Lower leg skin (tissue), 4 donors: ENCODE results near the gene TRIM28. TPM values are rescaled to one million over a fixed set of nuclear protein-coding genes. Genes with fewer than 3 reads are reported as not detected.
"Not testable (repeated sequence)": the region's sequence is repeated elsewhere in the genome, so short reads cannot be mapped to it uniquely, and the experiment has no call there.

ENCODE experiments used
- DNase-seq, 2 donors: peaks; one replicate each; pipeline ENCODE4 v3.0.0-alpha.2; 2019; ENCODE audit warnings: low spot score in 2 of 2
- H3K4me3 ChIP-seq: fragments of 200-600 bp; sonication (generic); 2 replicates; pipeline ENCODE4 v1.5.1; 2017; ENCODE audit warnings: mild to moderate bottlenecking, low read depth; ENCODE audit not compliant: poor library complexity, severe bottlenecking
- POLR2A ChIP-seq, 2 donors: fragments of 450-650 bp; IDR thresholded peaks; one replicate each; pipeline ENCODE4 v1.6.1; 2016 to 2017; ENCODE audit warnings: antibody characterized with exemption in 2 of 2, mild to moderate bottlenecking in 1 of 2, moderate library complexity in 1 of 2
- WGBS, 2 donors: methylation state at CpG; one replicate each; pipeline ENCODE4 v1.1.5; 2018; 5-methylcytosine and 5-hydroxymethylcytosine counted together
- intact Hi-C: fragments of 100-400 bp; cut with DNase I; formaldehyde crosslinking; loops from one replicate; pipeline ENCODE4 v1.15.0; 2023; ENCODE audit warnings: low total_unique reads
- total RNA-seq, 4 donors: library from RNA; depleted of rRNA; stranded (reverse); fragments of >200 nt; gene quantifications; one replicate each; pipeline ENCODE4 v1.1.0, GENCODE V29; 2016
- TF ChIP-seq, protein P1 (sequence below), 3 donors: fragments of 450-650 bp; IDR thresholded peaks; one replicate each; pipeline ENCODE4 v1.5.1; 2016; ENCODE audit warnings: antibody characterized with exemption in 3 of 3, mild to moderate bottlenecking in 3 of 3, moderate library complexity in 2 of 3

The TRIM28 gene
- total RNA-seq, result 100 to 1,000 TPM; 225 to 412 (median 265) TPM

DNA sequence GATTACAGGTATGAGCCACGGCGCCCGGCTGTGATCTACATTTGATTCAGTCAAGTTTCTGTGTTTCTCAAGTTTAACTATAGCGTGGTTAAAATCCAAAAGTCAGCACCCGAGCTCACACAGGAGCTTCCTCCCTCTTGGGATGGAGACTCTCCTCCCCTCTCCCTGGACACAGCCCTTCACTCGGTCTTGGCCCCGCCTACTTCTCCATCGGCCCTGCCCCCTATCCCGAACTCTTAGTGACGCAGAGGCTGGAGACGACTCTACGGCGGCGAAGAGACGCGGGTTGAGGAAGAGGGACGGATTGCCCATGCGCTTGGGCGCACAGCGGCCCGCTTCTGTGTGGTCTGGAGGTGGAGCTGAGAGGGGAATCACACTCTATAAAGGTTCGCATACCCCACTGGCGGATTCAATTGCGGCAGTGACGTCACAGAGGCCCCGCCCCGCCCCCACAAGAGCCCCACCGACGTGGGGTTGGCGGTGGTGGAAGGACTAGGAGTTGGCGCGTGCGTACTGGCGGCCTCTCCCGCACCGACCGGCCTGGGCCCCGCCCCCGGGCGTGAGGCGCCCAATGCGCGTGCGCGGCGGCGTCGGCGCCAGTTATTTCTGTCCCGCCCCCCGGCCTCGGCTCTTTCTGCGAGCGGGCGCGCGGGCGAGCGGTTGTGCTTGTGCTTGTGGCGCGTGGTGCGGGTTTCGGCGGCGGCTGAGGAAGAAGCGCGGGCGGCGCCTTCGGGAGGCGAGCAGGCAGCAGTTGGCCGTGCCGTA lies at the start of gene TRIM28:
TRIM28 (plus strand) TSS at position 239 of the 765 bp plus-strand sequence. CDS start 694 bp downstream, outside the sequence.
- peak within 1 kb of the TSS; percentile 75 for H3K4me3 ChIP-seq
- intact Hi-C loops, result no loop called here
- TF ChIP-seq, protein P1, sequence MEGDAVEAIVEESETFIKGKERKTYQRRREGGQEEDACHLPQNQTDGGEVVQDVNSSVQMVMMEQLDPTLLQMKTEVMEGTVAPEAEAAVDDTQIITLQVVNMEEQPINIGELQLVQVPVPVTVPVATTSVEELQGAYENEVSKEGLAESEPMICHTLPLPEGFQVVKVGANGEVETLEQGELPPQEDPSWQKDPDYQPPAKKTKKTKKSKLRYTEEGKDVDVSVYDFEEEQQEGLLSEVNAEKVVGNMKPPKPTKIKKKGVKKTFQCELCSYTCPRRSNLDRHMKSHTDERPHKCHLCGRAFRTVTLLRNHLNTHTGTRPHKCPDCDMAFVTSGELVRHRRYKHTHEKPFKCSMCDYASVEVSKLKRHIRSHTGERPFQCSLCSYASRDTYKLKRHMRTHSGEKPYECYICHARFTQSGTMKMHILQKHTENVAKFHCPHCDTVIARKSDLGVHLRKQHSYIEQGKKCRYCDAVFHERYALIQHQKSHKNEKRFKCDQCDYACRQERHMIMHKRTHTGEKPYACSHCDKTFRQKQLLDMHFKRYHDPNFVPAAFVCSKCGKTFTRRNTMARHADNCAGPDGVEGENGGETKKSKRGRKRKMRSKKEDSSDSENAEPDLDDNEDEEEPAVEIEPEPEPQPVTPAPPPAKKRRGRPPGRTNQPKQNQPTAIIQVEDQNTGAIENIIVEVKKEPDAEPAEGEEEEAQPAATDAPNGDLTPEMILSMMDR (IDR thresholded peaks at IDR 0.05), result no peak
- TF ChIP-seq POLR2A (IDR thresholded peaks at IDR 0.05), result peak in 1 of 2 donors; percentile 99
- DNase-seq, result peak; percentile 98 to 100
- WGBS, 2 donors, result 0 to 1% methylated on average over 39 to 56 of the region's 73 CpGs

DNA sequence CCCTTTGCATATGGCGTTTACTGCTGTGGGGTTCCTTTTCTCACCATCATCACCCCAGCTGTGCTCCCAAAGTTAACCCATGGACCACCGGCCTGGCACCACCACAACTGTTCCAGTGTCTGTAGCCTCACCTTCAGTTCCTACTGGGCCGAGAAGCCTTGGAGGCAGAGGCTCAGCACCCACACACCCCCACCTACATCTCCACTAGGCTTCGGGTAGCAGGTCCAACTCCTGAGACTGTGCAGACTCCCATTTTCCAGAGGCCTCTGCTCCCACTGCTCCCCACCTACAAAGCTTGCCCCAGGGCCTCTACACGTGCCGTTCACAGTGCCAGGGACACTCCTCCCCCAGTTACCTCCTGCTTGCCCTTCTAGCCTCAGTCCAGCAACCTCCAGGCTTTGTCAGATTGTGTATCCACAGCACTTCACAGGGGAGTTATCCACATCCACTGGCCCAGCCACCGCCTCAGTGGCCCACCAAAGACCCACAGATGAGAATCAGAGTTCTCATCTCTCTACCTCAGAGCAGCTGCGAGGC lies 46.2 kb upstream of the TRIM28 start:
- no peak for DNase-seq
- WGBS, 2 donors, result 72 to 74% methylated on average over 8 of the region's 8 CpGs
- TF ChIP-seq POLR2A (IDR thresholded peaks at IDR 0.05), result no peak
- intact Hi-C loops, result no loop called here
- H3K4me3 ChIP-seq, result no peak overlapping the region

DNA sequence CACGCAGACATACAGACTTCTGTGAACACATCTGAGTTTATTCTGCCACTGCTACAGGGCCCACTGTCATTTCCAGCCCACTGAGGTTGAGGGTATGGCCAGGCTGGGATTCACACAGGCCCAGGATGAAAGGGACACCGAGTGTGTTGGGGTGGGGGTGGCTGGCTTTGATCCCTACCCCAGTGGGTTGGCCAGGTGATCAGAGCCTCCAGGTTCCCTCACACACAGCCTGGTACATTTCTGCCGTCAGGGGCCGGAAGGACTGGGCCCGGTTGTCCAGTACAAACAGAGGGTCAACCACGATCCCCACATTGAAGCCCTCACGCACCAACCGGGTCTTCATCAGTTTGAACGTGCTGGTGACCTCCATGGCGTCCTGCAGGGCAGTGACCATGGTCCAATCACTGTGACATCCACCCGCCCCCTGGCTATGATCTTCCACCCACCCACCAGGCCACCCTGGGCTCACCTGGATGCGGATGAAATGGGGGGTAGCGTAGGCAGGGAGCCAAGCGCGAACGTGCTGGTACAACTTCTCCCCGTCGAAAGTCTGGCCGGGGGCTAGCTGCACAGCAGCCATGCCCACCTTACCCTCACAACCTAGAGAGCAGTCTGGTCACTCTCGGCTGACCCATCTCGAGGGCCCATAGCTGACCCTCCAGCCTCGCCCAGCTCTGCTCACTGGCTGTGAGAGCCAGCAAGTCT lies 45.4 kb upstream of the TRIM28 start:
- H3K4me3 ChIP-seq, result no peak overlapping the region
- WGBS, 2 donors, result 64 to 68% methylated on average over 21 to 22 of the region's 22 CpGs
- intact Hi-C loops, result no loop called here
- DNase-seq, result no peak
- no peak for TF ChIP-seq POLR2A (IDR thresholded peaks at IDR 0.05)
- TF ChIP-seq, protein P1 (IDR thresholded peaks at IDR 0.05), result no peak

DNA sequence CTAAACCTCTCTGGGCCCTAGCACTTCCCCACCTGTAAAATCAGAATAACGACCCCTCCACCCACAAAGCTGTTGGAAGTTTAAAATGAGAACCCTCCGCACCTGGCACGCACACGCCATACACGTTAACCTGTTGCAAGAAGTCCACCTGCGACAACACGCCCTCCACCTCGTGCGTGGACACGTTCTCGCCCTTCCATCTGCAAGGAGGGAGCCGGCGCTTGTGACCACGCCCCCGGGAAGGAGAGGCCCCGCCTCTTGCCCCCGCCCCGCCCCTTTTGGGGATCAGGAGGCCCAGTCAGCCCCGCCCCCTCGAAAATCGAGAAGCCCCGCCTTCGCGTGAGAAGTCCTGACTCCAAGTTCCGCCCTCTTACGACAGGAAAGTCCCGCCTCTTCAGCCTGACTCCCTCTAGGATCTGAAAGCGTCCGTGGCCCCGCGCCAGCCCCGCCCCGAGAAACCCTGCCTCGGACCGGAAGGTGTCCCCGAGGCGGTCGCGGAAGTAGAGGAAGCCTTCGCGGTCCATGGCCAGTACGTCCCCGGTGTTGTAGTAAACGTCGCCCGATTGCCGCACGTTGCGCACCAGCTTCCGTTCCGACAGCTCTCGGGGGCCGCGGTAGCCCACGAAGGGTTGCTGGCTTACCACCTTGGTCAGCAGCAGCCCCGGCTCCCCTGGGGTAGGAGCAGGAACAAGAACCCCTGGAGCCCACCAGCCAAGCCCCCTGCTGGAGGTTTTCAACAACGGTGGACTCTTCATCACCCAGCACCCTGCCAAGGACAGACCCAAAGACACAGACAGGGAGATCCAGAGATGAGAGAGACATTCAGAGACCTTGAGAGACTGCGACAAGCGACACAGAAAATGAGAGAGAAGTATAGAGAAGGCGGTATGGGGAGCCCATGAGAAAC lies 44.6 kb upstream of the TRIM28 start:
- intact Hi-C loops, result no loop called here
- WGBS, 2 donors, result 2 to 3% methylated on average over 43 to 51 of the region's 60 CpGs
- peak; percentile 99 to 100 for DNase-seq
- TF ChIP-seq, protein P1 (IDR thresholded peaks at IDR 0.05), result peak in 1 of 3 donors; percentile 31
- no peak for TF ChIP-seq POLR2A (IDR thresholded peaks at IDR 0.05)
- peak overlapping the region; percentile 55 for H3K4me3 ChIP-seq

DNA sequence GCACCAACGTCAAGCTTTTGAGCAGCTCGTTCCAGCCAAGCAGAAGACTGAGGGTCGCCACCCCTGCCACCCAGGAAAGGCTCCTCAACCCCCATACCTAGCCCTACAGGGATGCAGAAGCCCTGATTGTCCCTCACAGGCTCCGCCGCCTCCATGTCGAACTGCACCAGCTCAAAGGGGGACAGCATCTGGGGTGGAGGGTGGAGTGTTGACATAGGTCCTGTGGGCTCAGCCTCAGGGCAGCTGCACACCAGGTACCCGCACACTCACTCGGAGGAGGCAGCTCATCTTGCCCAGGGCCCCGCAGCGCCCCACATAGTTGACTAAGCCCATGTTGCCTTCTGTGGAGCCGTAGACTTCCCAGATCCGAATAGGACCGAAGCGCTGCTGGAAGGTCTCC lies 43.6 kb upstream of the TRIM28 start:
- TF ChIP-seq POLR2A (IDR thresholded peaks at IDR 0.05), result no peak
- TF ChIP-seq, protein P1 (IDR thresholded peaks at IDR 0.05), result no peak
- H3K4me3 ChIP-seq, result no peak overlapping the region
- intact Hi-C loops, result no loop called here
- WGBS, 2 donors, result 95 to 96% methylated on average over 14 of the region's 14 CpGs
- no peak for DNase-seq

DNA sequence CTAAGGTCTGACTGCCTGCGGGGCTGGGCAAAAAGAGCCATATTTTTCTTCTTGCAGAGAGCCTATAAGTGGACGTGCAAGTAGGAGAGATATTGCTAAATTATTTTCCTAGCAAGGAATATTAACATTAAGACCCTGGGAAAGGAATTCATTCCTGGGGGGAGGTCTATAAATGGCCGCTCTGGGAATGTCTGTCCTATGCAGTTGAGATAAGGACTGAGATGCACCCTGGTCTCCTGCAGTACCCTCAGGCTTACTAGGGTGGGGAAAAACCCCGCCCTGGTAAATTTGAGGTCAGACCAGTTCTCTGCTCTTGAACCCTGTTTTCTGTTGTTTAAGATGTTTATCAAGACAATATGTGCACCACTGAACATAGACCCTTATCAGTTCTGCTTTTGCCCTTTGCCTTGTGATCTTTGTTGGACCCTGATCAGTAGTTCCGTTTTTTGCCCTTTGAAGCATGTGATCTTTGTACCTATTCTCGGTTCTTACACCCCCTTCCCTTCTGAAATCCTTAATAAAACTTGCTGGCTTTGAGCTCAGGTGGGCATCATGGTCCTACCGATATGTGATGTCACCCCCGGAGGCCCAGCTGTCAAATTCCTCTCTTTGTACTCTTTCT lies 36.2 kb upstream of the TRIM28 start:
- H3K4me3 ChIP-seq, DNase-seq, intact Hi-C loops: not testable (repeated sequence)
- 76 to 89% methylated on average over 7 to 8 of the region's 8 CpGs for WGBS, 2 donors
